OCI-LY7 (cell line): ENCODE data around the gene KCNH1. TPM values are rescaled to one million over a fixed set of nuclear protein-coding genes. Genes with fewer than 3 reads are reported as not detected.

Experiments used
- BruUV-seq: library from RNA; stranded (reverse); fragments of 400-500 nt; replicated peaks from 2 replicates; lab custom pipeline; 2021; lab: Mats Ljungman, UMichigan
- CTCF ChIA-PET: fragments of 300-600 bp; sonication (Branson Sonifier 250); formaldehyde crosslinking; loops from one replicate; lab custom pipeline; 2022; ENCODE audit warnings: antibody characterized with exemption; ENCODE audit not compliant: unreplicated experiment; lab: Charles Lee
- POLR2A ChIA-PET: fragments of 300-600 bp; sonication (Branson Sonifier 250); formaldehyde crosslinking; loops from one replicate; lab custom pipeline; 2022; ENCODE audit warnings: antibody characterized with exemption; lab: Charles Lee
- DNase-seq: peaks from one replicate; pipeline ENCODE4 v3.0.0-alpha.2; 2015; ENCODE audit warnings: low spot score
- H2AFZ ChIP-seq: fragments of 200-600 bp; sonication (generic), shearing (Covaris generic); 2 replicates; pipeline ENCODE4 v1.6.1; 2014; ENCODE audit warnings: mild to moderate bottlenecking, antibody characterized with exemption, low read length, moderate library complexity
- H3K27ac ChIP-seq: fragments of 200-600 bp; sonication (generic); 2 replicates; pipeline ENCODE4 v1.5.1; 2014; ENCODE audit warnings: mixed run types, low read depth, mild to moderate bottlenecking, moderate library complexity, low read length, inconsistent platforms; ENCODE audit not compliant: poor library complexity, severe bottlenecking
- H3K36me3 ChIP-seq: fragments of 200-600 bp; sonication (generic); 2 replicates; pipeline ENCODE4 v1.6.1; 2014; ENCODE audit warnings: mild to moderate bottlenecking, antibody characterized with exemption, low read length, moderate library complexity, mixed read lengths; ENCODE audit not compliant: insufficient read depth
- H3K4me1 ChIP-seq: fragments of 200-600 bp; sonication (generic); 2 replicates; pipeline ENCODE4 v1.5.1; 2014; ENCODE audit warnings: mild to moderate bottlenecking, low read length; ENCODE audit not compliant: insufficient read depth, poor library complexity, severe bottlenecking
- H3K4me2 ChIP-seq: fragments of 200-600 bp; sonication (generic); 2 replicates; pipeline ENCODE4 v1.6.1; 2014; ENCODE audit warnings: mild to moderate bottlenecking, low read length
- H3K4me3 ChIP-seq: fragments of 200-600 bp; sonication (generic); 2 replicates; pipeline ENCODE4 v1.5.1; 2014; ENCODE audit warnings: mild to moderate bottlenecking, low read depth, low read length; ENCODE audit not compliant: poor library complexity, severe bottlenecking
- H3K79me2 ChIP-seq: fragments of 200-600 bp; sonication (generic); 2 replicates; pipeline ENCODE4 v1.6.1; 2016; ENCODE audit warnings: low read depth, mild to moderate bottlenecking, low read length, moderate library complexity, mixed read lengths; ENCODE audit not compliant: insufficient read depth
- H3K9me2 ChIP-seq: fragments of 200-600 bp; sonication (generic); 2 replicates; pipeline ENCODE4 v1.6.1; 2016; ENCODE audit warnings: mild to moderate bottlenecking, low read length, mixed read lengths; ENCODE audit not compliant: insufficient read depth
- H3K9me3 ChIP-seq: fragments of 200-600 bp; sonication (generic); 2 replicates; pipeline ENCODE4 v1.6.1; 2014; ENCODE audit warnings: mild to moderate bottlenecking, mixed run types, low read length, mixed read lengths
- H4K20me1 ChIP-seq: fragments of 200-600 bp; sonication (generic); 2 replicates; pipeline ENCODE4 v1.6.1; 2014; ENCODE audit warnings: mild to moderate bottlenecking, antibody characterized with exemption, low read length, moderate library complexity, mixed read lengths; ENCODE audit not compliant: insufficient read depth
- CTCF ChIP-seq: fragments of 200-600 bp; sonication (generic); conservative IDR thresholded peaks from 2 replicates; pipeline ENCODE4 v1.5.1; 2014; ENCODE audit warnings: mild to moderate bottlenecking, antibody characterized with exemption, low read length, moderate library complexity, mixed read lengths
- EZH2phosphoT487 ChIP-seq: fragments of 200-600 bp; sonication (generic); IDR thresholded peaks from 2 replicates; pipeline ENCODE4 v1.6.1; 2018; ENCODE audit warnings: low read depth, borderline replicate concordance, mild to moderate bottlenecking, mixed run types, antibody characterized with exemption, low read length, moderate library complexity, mixed read lengths
- intact Hi-C: fragments of 100-400 bp; cut with micrococcal nuclease; formaldehyde crosslinking; loops from one replicate; pipeline ENCODE4 v1.10.0; 2022; ENCODE audit not compliant: unreplicated experiment
- total RNA-seq, 2 experiments: library from RNA; depleted of rRNA in 1 of 2; stranded (reverse); fragments of >200 nt in 1 of 2; shearing (Covaris generic) in 1 of 2; gene quantifications; 2 replicates each; pipeline ENCODE4 v1.2.3, GENCODE V29; 2014 to 2022

The KCNH1 gene
- total RNA-seq, 2 experiments from 2014 or later, result not detected

- CTCF ChIA-PET, result no interaction called here
- TF ChIP-seq CTCF (no peak), EZH2phosphoT487 (no peak)
- H3K4me1 ChIP-seq, result no peaks in the 10 kb centered on the region
These were observed 357.2 kb downstream of the KCNH1 start for GRCh38 chr1:210776712-210777111.

GRCh38 chr1:210775289-210775688 is 358.7 kb downstream of the KCNH1 start:
- BruUV-seq, result no TSS peak
- no peak overlapping the region for H3K4me2 ChIP-seq
- ChIA-PET CTCF (no interaction called here), POLR2A (no interaction called here)
- no peak overlapping the region for H3K4me3 ChIP-seq
- TF ChIP-seq CTCF, result no peak
- TF ChIP-seq EZH2phosphoT487, result no peak
- DNase-seq, result no peak
- intact Hi-C loops, result no loop called here
- no peak overlapping the region for H3K27ac ChIP-seq
- no peaks in the 10 kb centered on the region for H3K36me3 ChIP-seq
- H3K9me3 ChIP-seq, result no peaks in the 10 kb centered on the region
- no peaks in the 10 kb centered on the region for H3K4me1 ChIP-seq
- H4K20me1 ChIP-seq, result no peaks in the 10 kb centered on the region
- H3K79me2 ChIP-seq, result no peaks in the 10 kb centered on the region
- no peak overlapping the region for H2AFZ ChIP-seq
- H3K9me2 ChIP-seq, result no peaks in the 10 kb centered on the region

More at GRCh38 chr1:210776712-210777111, 357.2 kb downstream of the KCNH1 start:
- H2AFZ ChIP-seq, result no peak overlapping the region
- H4K20me1 ChIP-seq, result no peaks in the 10 kb centered on the region
- no peaks in the 10 kb centered on the region for H3K9me2 ChIP-seq
- no peak overlapping the region for H3K27ac ChIP-seq
- DNase-seq, result no peak
- BruUV-seq, result no TSS peak
- intact Hi-C loops, result no loop called here
- POLR2A ChIA-PET, result no interaction called here
- no peaks in the 10 kb centered on the region for H3K36me3 ChIP-seq
- H3K9me3 ChIP-seq, result no peaks in the 10 kb centered on the region
- H3K4me3 ChIP-seq, result no peak overlapping the region
- H3K4me2 ChIP-seq, result no peak overlapping the region
- H3K79me2 ChIP-seq, result no peaks in the 10 kb centered on the region

- Histone ChIP-seq H4K20me1 (no peaks in the 10 kb centered on the region), H3K9me2 (no peaks in the 10 kb centered on the region), H3K79me2 (no peaks in the 10 kb centered on the region), H3K4me3 (no peak overlapping the region), H3K27ac (no peak overlapping the region), H2AFZ (no peak overlapping the region), H3K36me3 (no peaks in the 10 kb centered on the region), H3K9me3 (no peaks in the 10 kb centered on the region), H3K4me1 (no peaks in the 10 kb centered on the region), H3K4me2 (no peak overlapping the region)
- ChIA-PET CTCF (no interaction called here), POLR2A (interaction anchor here (0.7 kb wide), 1 partner anchor 283 kb away, joined by 3 read pairs; no protein-coding TSS in a partner anchor)
- no peak for TF ChIP-seq EZH2phosphoT487
- no peak for TF ChIP-seq CTCF
- intact Hi-C loops, result no loop called here
- BruUV-seq, result no TSS peak
- DNase-seq, result no peak
These were observed 360.5 kb downstream of the KCNH1 start for GRCh38 chr1:210773450-210773849.
